Adipocyte (in vitro differentiated cells): Measurements from ENCODE around the gene TPCN2.

Experiments used
- DNase-seq: peaks from one replicate; pipeline ENCODE4 v3.0.0-alpha.2; 2015; ENCODE audit warnings: low read depth
- H3K27me3 ChIP-seq: replicated peaks from 2 replicates; pipeline ENCODE4 v1.7.0; 2013; ENCODE audit warnings: mild to moderate bottlenecking, low read length, moderate library complexity; ENCODE audit not compliant: control insufficient read depth, insufficient read depth
- H3K36me3 ChIP-seq: 2 replicates; pipeline ENCODE4 v1.7.0; 2013; ENCODE audit warnings: low read length, mild to moderate bottlenecking, moderate library complexity; ENCODE audit not compliant: control insufficient read depth, insufficient read depth, severe bottlenecking
- H3K4me1 ChIP-seq: 2 replicates; pipeline ENCODE4 v1.7.0; 2013; ENCODE audit warnings: mild to moderate bottlenecking, low read length, moderate library complexity; ENCODE audit not compliant: control insufficient read depth, insufficient read depth
- H3K4me3 ChIP-seq: 2 replicates; pipeline ENCODE4 v1.7.0; 2013; ENCODE audit warnings: mild to moderate bottlenecking, low read length, moderate library complexity
- H3K9ac ChIP-seq: 2 replicates; pipeline ENCODE4 v1.7.0; 2013; ENCODE audit warnings: mild to moderate bottlenecking, low read length, moderate library complexity
- H3K9me3 ChIP-seq: 2 replicates; pipeline ENCODE4 v1.7.0; 2013; ENCODE audit warnings: mild to moderate bottlenecking, low read length, moderate library complexity; ENCODE audit not compliant: control insufficient read depth

The TPCN2 gene

GRCh38 chr11:69155302-69156234, 106.8 kb downstream of the TPCN2 start, which contains the start of gene SMIM38:
Gene SMIM38 (plus strand): TSS chr11:69155935. CDS start chr11:69157847, 1,912 bp downstream.
- no peak within 1 kb of the TSS for H3K4me3 ChIP-seq
- peaks cover 4% of the 10 kb centered on the region for H3K9me3 ChIP-seq
- no peak for DNase-seq
- no peaks in the 10 kb centered on the region for H3K36me3 ChIP-seq
- H3K27me3 ChIP-seq, result no peaks in the 10 kb centered on the region
- H3K4me1 ChIP-seq, result peaks cover 13% of the 10 kb centered on the region
- H3K9ac ChIP-seq, result peak within 1 kb of the TSS; percentile 20

DNA sequence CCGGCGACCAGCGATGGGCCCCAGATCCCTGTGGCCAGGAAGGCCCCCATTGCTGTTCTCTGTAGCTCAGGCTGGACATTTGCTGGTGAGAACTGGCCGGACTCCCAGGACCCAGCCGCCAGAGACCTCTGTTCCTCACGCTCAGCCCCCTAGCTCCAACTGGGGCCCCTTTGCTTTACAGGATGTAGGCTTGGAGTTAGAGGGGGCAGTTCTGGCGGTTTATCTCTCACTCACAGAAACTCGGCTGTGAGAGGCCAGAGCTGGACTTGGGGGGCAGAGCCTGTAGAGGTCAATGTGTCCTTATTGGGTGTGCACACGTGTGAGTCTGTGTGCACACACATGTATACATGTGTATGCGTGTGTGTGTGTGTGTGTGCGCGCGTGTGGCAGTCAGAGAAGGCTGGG, 107.5 kb downstream of the TPCN2 start:
- H3K9ac ChIP-seq, result no peak overlapping the region
- peaks cover 13% of the 10 kb centered on the region for H3K4me1 ChIP-seq
- no peaks in the 10 kb centered on the region for H3K27me3 ChIP-seq
- no peak for DNase-seq
- H3K9me3 ChIP-seq, result no peaks in the 10 kb centered on the region
- no peaks in the 10 kb centered on the region for H3K36me3 ChIP-seq
- no peak overlapping the region for H3K4me3 ChIP-seq

GRCh38 chr11:69156673-69157155, 108.0 kb downstream of the TPCN2 start:
- Histone ChIP-seq H3K4me1 (peaks cover 9% of the 10 kb centered on the region), H3K4me3 (no peak overlapping the region), H3K9me3 (no peaks in the 10 kb centered on the region), H3K27me3 (no peaks in the 10 kb centered on the region), H3K36me3 (no peaks in the 10 kb centered on the region), H3K9ac (peak overlapping the region; percentile 20)
- peak; percentile 57 for DNase-seq

GRCh38 chr11:69157156-69157821, 108.6 kb downstream of the TPCN2 start:
- no peaks in the 10 kb centered on the region for H3K9me3 ChIP-seq
- H3K4me1 ChIP-seq, result peaks cover 9% of the 10 kb centered on the region
- no peaks in the 10 kb centered on the region for H3K36me3 ChIP-seq
- peak; percentile 76 for DNase-seq
- no peak overlapping the region for H3K4me3 ChIP-seq
- no peaks in the 10 kb centered on the region for H3K27me3 ChIP-seq
- H3K9ac ChIP-seq, result peak overlapping the region; percentile 20

DNA sequence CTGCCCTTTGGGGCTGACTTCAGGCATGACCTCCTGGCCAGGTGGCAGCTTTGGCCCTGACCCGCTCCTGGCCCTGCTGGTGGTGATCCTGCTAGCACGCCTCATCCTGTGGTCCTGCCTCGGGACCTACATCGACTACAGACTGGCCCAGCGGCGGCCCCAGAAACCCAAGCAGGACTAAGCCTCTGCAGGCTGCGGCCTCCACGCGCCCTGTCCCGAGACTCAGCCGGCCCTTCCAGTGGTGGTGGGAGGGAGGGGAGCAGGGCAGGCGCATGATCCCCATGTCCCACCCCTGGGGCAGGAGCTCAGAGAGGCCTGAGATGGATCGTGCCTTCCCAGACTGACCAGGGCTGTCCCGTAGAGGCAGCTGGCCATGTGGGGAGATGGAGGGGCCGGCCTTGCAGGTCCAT, 109.1 kb downstream of the TPCN2 start:
- Histone ChIP-seq H3K4me3 (no peak overlapping the region), H3K4me1 (peaks cover 9% of the 10 kb centered on the region), H3K9ac (peak overlapping the region; percentile 20), H3K9me3 (peaks cover 1% of the 10 kb centered on the region), H3K27me3 (no peaks in the 10 kb centered on the region), H3K36me3 (no peaks in the 10 kb centered on the region)
- DNase-seq, result no peak

- Histone ChIP-seq H3K4me1 (peaks cover 7% of the 10 kb centered on the region), H3K36me3 (no peaks in the 10 kb centered on the region), H3K4me3 (no peak overlapping the region), H3K9me3 (peaks cover 7% of the 10 kb centered on the region), H3K27me3 (no peaks in the 10 kb centered on the region), H3K9ac (no peak overlapping the region)
- no peak for DNase-seq
Measured at GRCh38 chr11:69158301-69159149, 109.8 kb downstream of the TPCN2 start.

- Histone ChIP-seq H3K9ac (no peak overlapping the region), H3K9me3 (peaks cover 14% of the 10 kb centered on the region), H3K27me3 (no peaks in the 10 kb centered on the region), H3K36me3 (no peaks in the 10 kb centered on the region), H3K4me1 (peaks cover 7% of the 10 kb centered on the region), H3K4me3 (no peak overlapping the region)
- no peak for DNase-seq
Measured at GRCh38 chr11:69159150-69159852, 110.6 kb downstream of the TPCN2 start.

DNA sequence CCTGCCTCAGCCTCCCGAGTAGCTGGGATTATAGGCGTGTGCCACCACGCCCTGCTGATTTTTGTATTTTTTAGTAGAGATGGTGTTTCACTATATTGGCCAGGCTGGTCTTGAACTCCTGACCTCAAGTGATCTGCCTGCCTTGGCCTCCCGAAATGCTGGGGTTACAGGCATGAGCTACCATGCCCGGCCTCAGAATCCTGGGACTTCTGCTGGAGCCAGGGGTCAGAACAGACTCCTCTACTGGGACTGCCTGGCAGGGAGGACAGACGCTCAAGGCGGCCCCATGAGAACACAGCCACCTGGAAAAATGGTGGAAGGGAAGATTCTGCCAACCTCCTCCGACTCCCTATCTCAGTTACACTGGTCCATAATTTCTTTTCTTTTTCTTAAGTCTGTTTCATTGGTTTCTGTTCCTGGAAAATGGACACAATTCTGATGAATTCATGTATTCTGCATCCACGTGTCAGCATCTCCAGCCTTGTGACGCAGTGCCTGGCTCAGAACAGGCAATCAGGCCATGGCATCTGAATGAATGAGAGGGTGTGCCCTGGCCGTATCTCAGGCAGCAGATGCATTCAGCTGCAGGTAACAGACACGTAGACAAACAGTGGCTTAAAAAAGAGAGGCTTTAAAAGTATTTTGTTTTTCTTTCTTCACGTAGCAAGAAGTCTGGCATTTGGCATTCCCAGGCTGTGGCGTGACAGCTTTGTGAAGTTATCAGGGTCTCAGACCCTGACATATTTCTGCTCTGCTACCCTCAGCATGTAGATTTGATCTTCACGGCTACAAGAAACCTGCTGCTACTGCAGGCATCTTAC, 111.8 kb downstream of the TPCN2 start:
- Histone ChIP-seq H3K4me1 (peaks cover 7% of the 10 kb centered on the region), H3K4me3 (no peak overlapping the region), H3K9ac (no peak overlapping the region), H3K9me3 (peaks cover 16% of the 10 kb centered on the region), H3K36me3 (no peaks in the 10 kb centered on the region), H3K27me3 (no peaks in the 10 kb centered on the region)
- no peak for DNase-seq

DNA sequence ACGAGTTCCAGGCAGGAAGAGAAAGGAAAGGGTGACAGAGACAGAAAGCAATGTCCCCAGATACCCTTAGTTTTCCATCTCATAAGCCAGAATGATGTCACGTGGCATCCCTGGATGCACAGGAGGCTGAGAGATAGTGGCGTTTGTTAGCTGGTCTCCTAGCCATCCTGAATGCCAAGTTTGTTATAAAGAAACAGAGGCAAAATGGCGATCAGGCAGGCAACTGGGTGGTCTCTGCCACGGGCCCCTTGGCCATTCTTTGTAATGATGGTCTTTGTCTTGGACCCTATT, 112.3 kb downstream of the TPCN2 start:
- peaks cover 16% of the 10 kb centered on the region for H3K9me3 ChIP-seq

DNA sequence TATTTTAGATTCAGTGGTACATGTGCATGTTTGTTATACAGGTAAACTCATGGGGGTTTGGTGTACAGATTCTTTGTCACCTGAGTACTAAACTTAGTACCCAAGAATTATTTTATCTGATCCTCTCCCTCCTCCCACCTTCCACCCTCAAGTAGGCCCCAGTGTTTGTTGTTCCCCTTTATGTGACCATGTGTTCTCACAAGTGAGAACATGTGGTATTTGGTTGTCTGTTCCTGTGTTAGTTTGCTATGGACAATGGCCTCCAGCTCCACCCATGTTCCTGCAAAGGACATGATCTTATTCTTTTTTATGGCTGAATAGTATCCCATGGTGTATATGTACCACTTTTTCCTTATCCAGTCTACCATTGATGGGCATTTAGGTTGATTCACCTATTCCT, 113.8 kb downstream of the TPCN2 start:
- H3K27me3 ChIP-seq, result no peaks in the 10 kb centered on the region
- peaks cover 16% of the 10 kb centered on the region for H3K9me3 ChIP-seq
- H3K36me3 ChIP-seq, result no peaks in the 10 kb centered on the region
- H3K4me1 ChIP-seq, result peaks cover 9% of the 10 kb centered on the region
- H3K4me3 ChIP-seq, result no peak overlapping the region
- no peak for DNase-seq
- H3K9ac ChIP-seq, result no peak overlapping the region

More for the DNA sequence above, 112.3 kb downstream of the TPCN2 start:
- DNase-seq, result no peak
- Histone ChIP-seq H3K27me3 (no peaks in the 10 kb centered on the region), H3K9ac (no peak overlapping the region), H3K36me3 (no peaks in the 10 kb centered on the region), H3K4me1 (peaks cover 8% of the 10 kb centered on the region), H3K4me3 (no peak overlapping the region)
